ENCODE results near the gene FBXO3. TPM values are rescaled to one million over a fixed set of nuclear protein-coding genes. Genes with fewer than 3 reads are reported as not detected.

Gene FBXO3
- total RNA-seq, 1 experiment from 2014 or later: 18.9 TPM

DNA sequence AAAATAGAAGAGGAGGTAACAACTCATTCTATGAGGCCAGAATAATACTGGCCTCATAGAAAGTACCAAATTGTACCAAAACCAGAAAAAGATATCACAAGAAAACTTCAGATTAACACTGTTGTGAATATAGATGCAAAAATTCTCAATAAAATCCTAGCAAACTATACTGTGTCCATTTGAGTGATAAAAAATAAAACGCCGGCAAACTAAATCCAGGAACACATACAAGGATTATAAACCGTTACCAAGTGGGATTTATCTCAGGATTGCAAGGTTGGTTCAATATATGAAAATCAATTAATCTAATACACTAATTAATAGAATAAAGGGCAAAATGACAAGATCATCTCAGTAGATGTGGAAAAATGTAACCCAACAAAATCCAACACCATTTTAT, 23.6 kb upstream of the FBXO3 start:
- Mint-ChIP-seq H3K4me3 (no peak overlapping the region), H3K27me3 (ENCODE audit: low read depth) (peaks cover 76% of the 10 kb centered on the region), H3K27ac (no peak overlapping the region), H3K4me1 (peaks cover 10 to 12% of the 10 kb centered on the region in 2 experiments), H3K36me3 (ENCODE audit: insufficient read depth in 1 of 3, low read depth in 3 of 3) (no peaks in the 10 kb centered on the region), H3K9me3 (no peaks in the 10 kb centered on the region)
- H2BK12ac ChIP-seq (ENCODE audit: insufficient read length, low read depth, low read length): no peak overlapping the region
- no peak overlapping the region for H3K56ac ChIP-seq (ENCODE audit: insufficient read length, low read depth, low read length)
- no peaks in the 10 kb centered on the region for H3K9me3 ChIP-seq (ENCODE audit: control insufficient read depth, low read depth, low read length)
- H3K23me2 ChIP-seq (ENCODE audit: insufficient read length, low read depth, low read length, poor library complexity, severe bottlenecking): peaks cover 10% of the 10 kb centered on the region
- H3K14ac ChIP-seq (ENCODE audit: insufficient read depth, low read length): no peak overlapping the region
- TF ChIP-seq, protein P1, sequence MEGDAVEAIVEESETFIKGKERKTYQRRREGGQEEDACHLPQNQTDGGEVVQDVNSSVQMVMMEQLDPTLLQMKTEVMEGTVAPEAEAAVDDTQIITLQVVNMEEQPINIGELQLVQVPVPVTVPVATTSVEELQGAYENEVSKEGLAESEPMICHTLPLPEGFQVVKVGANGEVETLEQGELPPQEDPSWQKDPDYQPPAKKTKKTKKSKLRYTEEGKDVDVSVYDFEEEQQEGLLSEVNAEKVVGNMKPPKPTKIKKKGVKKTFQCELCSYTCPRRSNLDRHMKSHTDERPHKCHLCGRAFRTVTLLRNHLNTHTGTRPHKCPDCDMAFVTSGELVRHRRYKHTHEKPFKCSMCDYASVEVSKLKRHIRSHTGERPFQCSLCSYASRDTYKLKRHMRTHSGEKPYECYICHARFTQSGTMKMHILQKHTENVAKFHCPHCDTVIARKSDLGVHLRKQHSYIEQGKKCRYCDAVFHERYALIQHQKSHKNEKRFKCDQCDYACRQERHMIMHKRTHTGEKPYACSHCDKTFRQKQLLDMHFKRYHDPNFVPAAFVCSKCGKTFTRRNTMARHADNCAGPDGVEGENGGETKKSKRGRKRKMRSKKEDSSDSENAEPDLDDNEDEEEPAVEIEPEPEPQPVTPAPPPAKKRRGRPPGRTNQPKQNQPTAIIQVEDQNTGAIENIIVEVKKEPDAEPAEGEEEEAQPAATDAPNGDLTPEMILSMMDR (conservative IDR thresholded peaks at IDR 0.05): no peak
- no peak overlapping the region for H3K27ac ChIP-seq (ENCODE audit: insufficient read length, low read depth, low read length)
- no peak overlapping the region for H3K4me2 ChIP-seq (ENCODE audit: insufficient read depth, insufficient read length, low read length)
- no peak overlapping the region for H3K4ac ChIP-seq (ENCODE audit: low read depth, low read length)
- no peak overlapping the region for H3K9ac ChIP-seq (ENCODE audit: extremely low read depth, insufficient read length, low read length)
- no peak overlapping the region for H2AFZ ChIP-seq (ENCODE audit: low read length)
- WGBS (ENCODE audit: extremely low coverage, insufficient read length, low lambda C conversion rate): no CpG with 5 or more reads among the region's 3 CpGs
- H3K18ac ChIP-seq (ENCODE audit: insufficient read length, low read depth, low read length): no peak overlapping the region
- no peak overlapping the region for H2AK5ac ChIP-seq (ENCODE audit: insufficient read length, low read length)
- H3T11ph ChIP-seq (ENCODE audit: low read length): no peak overlapping the region
- no peak overlapping the region for H4K8ac ChIP-seq (replicated peaks; ENCODE audit: insufficient read length, low read depth, low read length)
- no peak overlapping the region for H2BK15ac ChIP-seq (ENCODE audit: low read depth, low read length)
- no peaks in the 10 kb centered on the region for H3K79me1 ChIP-seq (ENCODE audit: insufficient read depth, low read depth, low read length, poor library complexity, severe bottlenecking)
- peaks cover 2% of the 10 kb centered on the region; the same call in 1 of the 2 replicates for H3K27me3 ChIP-seq (ENCODE audit: insufficient read depth, low read length)
- 0 out of 2 replicates have a peak, but pooled peaks cover 3% of the 10 kb centered on the region for H3K4me1 ChIP-seq (ENCODE audit: insufficient read depth, low read length)
- H3K23ac ChIP-seq (ENCODE audit: insufficient read length, low read depth, low read length): no peak overlapping the region
- H4K5ac ChIP-seq (ENCODE audit: insufficient read length, low read depth, low read length): no peak overlapping the region
- no peaks in the 10 kb centered on the region for H4K20me1 ChIP-seq (ENCODE audit: control insufficient read depth, insufficient read depth, insufficient read length)
- no peak overlapping the region for H2BK120ac ChIP-seq (ENCODE audit: low read depth, low read length, poor library complexity, severe bottlenecking)
- H2BK5ac ChIP-seq (ENCODE audit: insufficient read length, low read length): no peak overlapping the region
- H2BK20ac ChIP-seq (ENCODE audit: low read depth, low read length, poor library complexity, severe bottlenecking): no peak overlapping the region
- no peak for DNase-seq
- no peak overlapping the region for H4K91ac ChIP-seq (ENCODE audit: insufficient read length, low read depth, low read length)
- H3K79me2 ChIP-seq (ENCODE audit: insufficient read depth, low read length): no peaks in the 10 kb centered on the region

Measured in H9 (cell line).